Limb (tissue), 2 donors: ENCODE results near the gene GMDS.

ENCODE experiments used
- DNase-seq, 2 donors: peaks; one replicate each; pipeline ENCODE4 v3.0.0-alpha.2; 2016; ENCODE audit errors: extremely low spot score in 2 of 2

Gene GMDS

DNA sequence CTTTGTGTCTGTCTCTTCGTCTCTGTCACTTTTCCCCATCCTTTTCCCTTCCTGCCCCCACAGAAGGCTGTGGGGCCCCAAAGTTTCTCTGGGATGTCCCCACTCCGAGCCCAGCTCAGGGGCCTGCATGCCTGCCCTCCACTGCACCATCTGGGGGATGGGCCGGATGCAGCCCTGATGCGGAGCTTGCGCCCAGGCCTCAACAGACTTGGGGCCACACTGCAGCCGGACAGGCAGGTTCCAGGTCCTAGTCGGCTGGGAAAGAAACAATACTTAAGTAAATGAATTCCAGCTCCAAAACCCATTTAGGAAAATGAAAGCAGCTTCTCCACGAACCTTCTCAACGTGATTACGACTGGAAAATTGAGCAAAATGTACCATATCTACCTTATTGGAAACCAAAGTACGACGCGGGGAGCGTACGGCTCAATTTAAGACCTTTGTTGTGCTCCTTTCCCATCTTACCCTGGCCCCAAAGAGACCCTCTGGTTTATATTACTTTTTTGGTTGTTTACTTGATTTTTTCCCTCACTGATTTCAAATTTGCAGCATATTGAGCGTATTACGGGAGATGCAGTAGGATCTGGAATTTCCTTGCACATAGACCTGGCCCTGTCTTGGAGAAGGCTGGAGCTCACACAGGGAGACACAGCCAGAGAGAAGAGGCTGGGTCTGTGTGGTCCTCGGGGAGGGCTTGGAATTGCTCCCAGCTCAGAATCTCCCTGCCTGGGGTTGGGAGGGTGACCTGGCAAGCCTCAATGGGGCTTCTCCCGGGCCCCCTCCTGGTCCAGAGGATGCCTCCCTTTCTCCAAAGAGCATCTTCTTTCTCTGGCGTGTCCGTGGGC lies 627.7 kb downstream of the GMDS start:
- DNase-seq = peak in 1 of 2 donors; percentile 51

DNA sequence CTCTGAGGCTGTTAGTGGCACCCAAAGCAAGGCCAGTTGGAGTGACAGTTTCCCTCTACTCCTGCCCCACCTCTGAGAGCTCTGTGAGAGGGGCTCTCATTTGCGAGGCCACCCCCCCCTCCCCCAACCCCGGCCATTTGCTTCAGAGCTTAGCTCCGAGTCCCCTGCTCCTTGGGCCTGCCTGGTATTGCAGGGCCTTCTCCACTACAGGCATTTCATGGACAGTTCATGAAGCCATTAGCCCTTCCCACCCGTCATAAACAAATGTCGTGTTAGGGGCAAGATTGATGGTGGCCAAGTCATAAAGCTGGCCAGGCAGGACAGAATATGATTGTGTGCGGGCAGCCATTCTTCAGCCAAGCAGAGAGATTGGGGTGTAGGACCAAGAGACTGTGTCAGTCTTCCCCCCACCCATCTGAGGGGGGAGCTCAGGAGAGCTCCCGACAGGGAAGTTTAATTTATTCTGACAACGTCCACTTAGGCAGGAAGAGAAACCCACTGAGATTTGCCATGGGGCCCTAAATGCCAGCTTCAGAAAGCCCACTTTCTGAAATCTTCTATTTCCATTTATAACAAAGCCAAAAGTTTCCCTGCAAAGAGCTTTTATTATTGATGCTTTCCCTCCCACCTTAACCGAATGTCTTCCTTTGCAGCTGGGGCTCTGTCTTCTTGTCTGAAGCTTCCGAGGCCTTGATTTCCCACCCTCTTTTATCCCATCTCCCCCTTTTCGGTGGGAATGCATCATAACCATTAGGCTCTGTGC lies 628.5 kb downstream of the GMDS start:
- peak in 1 of 2 donors; percentile 52 for DNase-seq

DNA sequence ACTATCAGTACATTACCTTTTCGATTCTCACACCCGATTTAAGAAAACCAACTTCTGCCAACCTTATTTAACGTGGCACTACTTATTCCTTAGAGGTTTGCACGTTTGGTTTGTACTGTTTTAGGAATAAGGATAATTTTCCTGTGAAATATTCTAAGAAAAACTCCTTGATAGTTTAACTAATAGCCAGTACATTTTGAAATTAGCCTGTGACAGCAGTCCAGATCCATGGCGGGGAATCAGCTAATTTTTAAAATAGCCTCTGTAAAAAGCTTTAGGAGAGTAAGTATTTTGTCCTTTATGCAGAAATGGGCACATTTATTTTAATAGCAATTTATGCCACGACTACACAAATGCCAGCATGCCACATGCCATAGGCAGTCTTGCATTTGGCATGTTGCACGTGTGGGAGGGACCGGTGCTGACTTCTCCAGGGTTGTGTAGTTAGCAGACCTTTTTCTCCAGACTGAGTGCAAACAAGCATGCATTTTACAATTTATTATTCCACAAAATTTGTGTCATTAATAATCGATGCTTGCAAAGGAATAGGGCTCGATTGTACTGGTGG lies 629.5 kb downstream of the GMDS start:
- peak in 1 of 2 donors; percentile 51 for DNase-seq

DNA sequence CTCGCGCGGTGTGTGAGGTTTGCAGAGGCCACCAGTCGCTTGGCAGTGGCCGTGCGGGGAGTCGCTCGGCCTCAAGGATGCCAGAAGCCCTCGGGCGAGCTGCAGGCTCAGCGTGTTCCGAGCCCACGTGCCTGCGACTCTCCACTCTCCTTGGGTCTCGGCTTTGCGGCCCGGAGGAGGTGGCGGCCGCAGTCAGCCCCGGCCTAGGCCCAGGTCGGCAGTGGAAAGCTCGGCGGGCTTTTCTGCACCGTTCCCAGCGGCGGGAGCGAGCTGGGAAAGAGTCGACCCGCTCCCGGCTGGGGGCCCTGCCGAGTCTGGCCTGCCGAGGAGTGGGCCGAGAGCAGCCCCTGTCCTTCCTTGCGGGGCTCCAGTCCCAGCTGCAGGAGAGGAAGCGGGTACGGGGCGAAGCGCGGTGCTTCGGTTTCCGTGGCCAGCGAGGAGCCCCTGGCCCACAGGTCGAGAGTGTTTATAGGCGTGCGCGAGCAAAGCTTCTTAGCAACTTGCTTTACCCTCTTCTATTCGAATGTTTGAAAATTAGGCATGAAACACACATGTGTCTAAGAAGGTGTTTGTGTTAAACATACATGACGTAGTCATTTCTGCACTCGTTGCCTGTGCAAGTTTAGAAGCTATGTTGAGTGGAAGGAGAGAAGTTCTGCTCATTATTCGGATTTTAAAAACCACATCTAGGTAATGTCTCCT lies 630.1 kb downstream of the GMDS start:
- peak in 1 of 2 donors; percentile 51 for DNase-seq

DNA sequence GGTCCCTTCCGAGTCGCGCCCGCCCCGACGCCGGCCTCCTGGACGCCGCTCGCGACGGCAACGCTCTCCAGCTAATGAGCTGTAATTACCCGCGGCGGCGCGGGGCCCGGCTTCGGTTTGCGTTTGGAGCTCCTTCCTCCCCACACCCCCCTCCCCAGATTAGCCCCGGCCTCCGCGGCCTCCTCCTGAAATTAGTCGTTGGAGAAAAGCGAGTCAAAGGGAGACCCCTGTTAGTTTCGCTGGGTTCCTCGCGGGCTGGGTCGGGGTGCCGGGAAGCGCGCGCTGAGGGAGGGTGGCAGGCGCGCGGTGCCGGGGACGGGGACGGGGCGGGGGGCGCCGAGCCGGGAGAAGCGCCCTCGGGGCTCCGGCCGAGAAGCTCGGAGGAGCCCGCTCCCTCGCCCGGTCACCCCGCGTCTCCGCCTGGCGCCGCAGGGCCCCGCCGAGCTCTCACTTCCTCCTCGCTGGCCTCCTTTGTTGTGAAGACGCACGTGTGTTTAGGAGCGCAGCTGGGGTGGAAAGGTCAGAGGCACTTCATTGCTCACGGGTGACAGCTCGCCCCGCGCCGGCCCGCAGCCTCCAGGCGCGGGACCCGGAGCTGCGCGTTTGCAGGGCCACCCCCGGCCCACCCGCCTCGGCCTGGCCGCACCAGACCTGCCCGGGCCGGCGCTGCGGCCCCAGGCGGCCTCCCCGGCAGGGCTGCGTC lies 630.8 kb downstream of the GMDS start:
- peak in 1 of 2 donors; percentile 62 for DNase-seq

DNA sequence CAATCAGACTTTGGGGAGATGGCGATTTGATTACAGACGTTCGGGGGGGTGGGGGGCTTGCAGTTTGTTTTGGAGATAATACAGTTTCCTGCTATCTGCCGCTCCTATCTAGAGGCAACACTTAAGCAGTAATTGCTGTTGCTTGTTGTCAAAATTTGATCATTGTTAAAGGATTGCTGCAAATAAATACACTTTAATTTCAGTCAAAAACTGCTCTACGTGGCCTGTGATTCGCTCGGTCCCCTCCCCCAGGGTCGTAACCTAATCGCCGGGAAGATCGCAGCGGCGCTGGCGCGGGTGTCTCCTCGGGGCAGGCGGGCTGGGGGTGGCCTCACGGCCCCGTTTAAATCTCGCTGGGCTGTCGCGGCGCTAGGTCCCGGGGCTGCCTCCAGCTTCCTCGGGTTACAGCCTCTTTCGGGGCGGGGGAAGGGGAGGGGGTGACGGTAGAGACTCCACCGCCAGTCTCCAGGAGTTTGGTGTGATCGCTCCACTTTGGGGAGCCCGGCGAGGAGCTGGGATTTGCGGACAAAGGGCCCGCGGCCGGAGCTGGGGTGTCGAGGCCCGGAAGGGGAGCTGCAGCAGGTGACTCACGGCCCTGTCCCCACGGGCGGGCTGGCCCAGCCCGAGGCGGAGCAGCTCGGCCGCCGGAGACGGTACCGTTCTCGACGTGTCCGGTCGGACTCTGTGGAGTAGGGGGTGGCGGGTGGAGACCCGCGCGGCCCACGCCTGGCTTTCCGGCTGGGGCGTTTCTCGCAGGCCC lies 631.5 kb downstream of the GMDS start:
- peak in 1 of 2 donors; percentile 75 for DNase-seq

DNA sequence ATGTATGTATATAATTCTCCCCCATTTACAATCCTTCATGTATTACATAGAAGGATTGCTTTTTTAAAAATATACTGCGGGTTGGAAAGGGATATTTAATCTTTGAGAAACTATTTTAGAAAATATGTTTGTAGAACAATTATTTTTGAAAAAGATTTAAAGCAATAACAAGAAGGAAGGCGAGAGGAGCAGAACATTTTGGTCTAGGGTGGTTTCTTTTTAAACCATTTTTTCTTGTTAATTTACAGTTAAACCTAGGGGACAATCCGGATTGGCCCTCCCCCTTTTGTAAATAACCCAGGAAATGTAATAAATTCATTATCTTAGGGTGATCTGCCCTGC lies 632.1 kb downstream of the GMDS start:
- no peak for DNase-seq

DNA sequence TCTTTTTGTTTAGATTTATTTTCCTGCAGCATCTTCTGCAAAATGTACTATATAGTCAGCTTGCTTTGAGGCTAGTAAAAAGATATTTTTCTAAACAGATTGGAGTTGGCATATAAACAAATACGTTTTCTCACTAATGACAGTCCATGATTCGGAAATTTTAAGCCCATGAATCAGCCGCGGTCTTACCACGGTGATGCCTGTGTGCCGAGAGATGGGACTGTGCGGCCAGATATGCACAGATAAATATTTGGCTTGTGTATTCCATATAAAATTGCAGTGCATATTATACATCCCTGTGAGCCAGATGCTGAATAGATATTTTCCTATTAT lies 632.5 kb downstream of the GMDS start:
- DNase-seq = peak in 1 of 2 donors; percentile 48

DNA sequence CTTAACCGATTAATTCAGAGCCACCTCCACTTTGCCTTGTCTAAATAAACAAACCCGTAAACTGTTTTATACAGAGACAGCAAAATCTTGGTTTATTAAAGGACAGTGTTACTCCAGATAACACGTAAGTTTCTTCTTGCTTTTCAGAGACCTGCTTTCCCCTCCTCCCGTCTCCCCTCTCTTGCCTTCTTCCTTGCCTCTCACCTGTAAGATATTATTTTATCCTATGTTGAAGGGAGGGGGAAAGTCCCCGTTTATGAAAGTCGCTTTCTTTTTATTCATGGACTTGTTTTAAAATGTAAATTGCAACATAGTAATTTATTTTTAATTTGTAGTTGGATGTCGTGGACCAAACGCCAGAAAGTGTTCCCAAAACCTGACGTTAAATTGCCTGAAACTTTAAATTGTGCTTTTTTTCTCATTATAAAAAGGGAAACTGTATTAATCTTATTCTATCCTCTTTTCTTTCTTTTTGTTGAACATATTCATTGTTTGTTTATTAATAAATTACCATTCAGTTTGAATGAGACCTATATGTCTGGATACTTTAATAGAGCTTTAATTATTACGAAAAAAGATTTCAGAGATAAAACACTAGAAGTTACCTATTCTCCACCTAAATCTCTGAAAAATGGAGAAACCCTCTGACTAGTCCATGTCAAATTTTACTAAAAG lies 633.0 kb downstream of the GMDS start:
- no peak for DNase-seq

DNA sequence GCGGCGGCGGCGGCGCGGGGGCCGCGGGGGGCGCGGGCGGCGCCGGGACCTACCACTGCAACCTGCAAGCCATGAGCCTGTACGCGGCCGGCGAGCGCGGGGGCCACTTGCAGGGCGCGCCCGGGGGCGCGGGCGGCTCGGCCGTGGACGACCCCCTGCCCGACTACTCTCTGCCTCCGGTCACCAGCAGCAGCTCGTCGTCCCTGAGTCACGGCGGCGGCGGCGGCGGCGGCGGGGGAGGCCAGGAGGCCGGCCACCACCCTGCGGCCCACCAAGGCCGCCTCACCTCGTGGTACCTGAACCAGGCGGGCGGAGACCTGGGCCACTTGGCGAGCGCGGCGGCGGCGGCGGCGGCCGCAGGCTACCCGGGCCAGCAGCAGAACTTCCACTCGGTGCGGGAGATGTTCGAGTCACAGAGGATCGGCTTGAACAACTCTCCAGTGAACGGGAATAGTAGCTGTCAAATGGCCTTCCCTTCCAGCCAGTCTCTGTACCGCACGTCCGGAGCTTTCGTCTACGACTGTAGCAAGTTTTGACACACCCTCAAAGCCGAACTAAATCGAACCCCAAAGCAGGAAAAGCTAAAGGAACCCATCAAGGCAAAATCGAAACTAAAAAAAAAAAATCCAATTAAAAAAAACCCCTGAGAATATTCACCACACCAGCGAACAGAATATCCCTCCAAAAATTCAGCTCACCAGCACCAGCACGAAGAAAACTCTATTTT lies 633.7 kb downstream of the GMDS start:
- no peak for DNase-seq

DNA sequence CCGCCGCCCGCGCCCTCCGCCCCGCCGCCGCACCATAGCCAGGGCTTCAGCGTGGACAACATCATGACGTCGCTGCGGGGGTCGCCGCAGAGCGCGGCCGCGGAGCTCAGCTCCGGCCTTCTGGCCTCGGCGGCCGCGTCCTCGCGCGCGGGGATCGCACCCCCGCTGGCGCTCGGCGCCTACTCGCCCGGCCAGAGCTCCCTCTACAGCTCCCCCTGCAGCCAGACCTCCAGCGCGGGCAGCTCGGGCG lies 634.2 kb downstream of the GMDS start:
- peak in 1 of 2 donors; percentile 60 for DNase-seq

DNA sequence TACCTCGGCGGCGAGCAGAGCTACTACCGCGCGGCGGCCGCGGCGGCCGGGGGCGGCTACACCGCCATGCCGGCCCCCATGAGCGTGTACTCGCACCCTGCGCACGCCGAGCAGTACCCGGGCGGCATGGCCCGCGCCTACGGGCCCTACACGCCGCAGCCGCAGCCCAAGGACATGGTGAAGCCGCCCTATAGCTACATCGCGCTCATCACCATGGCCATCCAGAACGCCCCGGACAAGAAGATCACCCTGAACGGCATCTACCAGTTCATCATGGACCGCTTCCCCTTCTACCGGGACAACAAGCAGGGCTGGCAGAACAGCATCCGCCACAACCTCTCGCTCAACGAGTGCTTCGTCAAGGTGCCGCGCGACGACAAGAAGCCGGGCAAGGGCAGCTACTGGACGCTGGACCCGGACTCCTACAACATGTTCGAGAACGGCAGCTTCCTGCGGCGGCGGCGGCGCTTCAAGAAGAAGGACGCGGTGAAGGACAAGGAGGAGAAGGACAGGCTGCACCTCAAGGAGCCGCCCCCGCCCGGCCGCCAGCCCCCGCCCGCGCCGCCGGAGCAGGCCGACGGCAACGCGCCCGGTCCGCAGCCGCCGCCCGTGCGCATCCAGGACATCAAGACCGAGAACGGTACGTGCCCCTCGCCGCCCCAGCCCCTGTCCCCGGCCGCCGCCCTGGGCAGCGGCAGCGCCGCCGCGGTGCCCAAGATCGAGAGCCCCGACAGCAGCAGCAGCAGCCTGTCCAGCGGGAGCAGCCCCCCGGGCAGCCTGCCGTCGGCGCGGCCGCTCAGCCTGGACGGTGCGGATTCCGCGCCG lies 634.7 kb downstream of the GMDS start:
- peak in 1 of 2 donors; percentile 64 for DNase-seq

DNA sequence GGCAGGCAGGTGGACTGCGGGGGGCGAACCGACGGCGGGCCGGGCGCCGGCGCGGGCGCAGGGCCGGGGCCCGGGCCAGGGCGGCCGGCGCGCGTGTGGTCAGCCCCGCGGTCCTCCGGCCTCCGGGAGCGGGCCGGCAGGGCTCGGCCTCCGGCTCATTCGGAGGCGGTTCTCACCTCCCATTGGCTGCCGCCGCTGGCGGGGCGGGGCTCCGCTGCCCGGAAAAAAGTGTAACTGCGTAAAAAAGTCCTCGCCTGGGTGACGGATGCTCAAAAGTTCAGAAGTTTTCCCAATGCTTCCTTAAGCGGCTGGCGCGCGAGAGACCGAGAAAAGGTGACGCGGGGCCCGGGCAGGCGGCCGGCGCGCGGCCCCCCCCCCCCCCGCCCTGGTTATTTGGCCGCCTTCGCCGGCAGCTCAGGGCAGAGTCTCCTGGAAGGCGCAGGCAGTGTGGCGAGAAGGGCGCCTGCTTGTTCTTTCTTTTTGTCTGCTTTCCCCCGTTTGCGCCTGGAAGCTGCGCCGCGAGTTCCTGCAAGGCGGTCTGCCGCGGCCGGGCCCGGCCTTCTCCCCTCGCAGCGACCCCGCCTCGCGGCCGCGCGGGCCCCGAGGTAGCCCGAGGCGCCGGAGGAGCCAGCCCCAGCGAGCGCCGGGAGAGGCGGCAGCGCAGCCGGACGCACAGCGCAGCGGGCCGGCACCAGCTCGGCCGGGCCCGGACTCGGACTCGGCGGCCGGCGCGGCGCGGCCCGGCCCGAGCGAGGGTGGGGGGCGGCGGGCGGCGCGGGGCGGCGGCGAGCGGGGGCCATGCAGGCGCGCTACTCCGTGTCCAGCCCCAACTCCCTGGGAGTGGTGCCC lies 635.5 kb downstream of the GMDS start, which contains the start of gene FOXC1:
Gene FOXC1 (plus strand): TSS at position 268 of the 849 bp plus-strand sequence. CDS start 531 bp downstream, at position 799.
- peak; percentile 85 to 90 for DNase-seq

DNA sequence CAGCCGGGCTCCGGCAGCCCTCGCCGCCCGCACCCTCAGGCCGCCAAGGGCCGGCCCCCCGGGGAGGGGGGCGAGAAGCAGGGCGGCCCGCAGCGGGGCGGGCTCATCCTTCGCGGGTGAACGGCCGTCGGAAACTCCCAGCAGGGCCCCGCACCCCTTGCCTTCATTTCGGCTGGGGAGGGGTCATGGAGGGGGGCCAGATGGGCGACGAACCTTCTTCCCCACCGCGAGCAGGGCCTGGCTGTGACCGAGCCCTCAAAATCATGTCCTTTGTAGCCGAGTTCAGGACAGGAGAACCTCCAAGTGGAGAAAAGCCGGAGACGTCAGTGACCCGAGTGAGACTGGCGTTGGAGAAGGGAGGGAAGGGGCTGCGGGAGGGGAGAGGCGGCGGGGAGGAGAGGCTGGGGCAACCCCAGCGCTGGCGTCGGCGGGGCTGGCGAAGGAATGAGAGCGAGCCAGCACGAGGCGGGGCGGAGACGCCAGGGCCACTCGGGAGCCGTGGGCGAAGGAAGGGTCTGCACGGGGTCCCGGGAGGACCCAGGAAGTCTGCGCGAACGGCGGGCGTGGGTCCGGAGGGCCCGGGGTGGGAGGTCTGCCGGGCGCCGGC lies 636.3 kb downstream of the GMDS start:
- DNase-seq = peak in 1 of 2 donors; percentile 73

DNA sequence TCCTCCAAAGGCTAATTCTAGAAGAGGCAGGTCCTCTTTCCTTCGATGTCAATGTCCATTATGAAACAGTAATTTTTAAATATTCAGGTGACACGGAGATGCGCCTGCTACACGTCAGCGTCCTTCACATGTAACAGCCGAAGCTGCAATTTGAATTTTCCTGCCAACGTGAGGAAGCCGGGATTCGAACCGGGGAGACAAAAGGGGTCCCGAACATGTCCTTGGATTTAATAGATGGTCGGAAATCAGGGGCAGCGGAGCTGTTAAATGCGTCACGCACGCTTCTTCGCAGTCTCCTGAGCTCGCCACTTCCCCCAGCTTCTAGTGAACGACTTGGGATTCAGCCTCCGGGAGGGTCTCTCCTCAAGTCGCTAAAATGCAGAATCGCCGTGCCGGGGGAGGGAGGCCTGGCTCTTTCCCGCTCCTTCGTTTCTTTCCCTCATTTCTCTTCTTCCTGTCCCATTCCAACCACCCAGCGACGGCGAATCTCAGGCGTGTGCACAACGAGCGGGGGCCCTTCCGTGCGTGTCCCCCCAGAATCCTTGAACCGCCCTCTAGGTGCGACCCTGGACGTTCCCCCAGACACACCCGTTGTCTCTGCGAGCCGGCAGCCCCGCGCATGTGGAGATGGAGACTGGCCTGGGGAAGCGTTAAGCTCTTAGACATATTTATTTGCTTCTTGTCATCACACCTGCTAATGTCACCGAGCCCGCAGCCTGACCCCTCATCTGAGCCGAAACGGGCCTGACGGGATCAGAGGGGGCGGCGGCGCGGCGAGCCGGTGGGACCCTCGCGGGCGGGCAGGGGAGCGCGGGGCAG lies 637.0 kb downstream of the GMDS start:
- peak in 1 of 2 donors; percentile 68 for DNase-seq

DNA sequence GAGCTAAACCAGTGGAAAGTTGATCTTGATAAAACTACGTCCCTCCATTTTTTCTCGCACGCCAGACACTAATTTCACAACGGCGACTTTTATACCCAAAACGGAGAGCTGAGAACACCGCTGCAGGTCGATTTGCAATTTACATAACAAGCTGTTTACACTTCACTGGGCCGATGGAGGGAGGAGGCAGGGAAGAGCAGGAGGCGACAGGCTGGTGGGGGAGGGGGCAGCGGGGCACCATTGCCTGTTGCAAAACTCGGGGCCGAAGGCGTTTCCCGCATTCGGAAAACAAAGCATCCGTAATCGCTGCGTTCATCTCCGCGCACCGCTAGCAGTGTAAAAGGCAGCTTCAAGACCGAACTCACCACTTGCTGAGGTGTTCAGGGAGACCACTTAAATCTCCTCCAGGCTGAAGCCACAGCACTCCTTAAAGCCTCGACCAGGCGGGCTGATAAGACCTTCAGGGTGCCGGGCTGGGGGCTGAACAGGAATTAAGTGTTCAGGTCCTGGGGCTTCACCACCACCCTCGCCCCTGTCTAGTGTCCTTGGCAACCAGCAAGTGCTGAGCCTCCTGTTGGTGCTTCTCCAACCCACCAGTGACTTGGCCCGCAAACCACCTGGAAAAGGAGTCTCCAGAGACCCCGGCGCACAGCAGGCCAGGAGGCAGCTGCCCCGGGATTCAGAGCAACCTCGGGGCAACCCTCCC lies 637.7 kb downstream of the GMDS start:
- peak in 1 of 2 donors; percentile 70 for DNase-seq
